Measurements from ENCODE around the gene HECW1.

DNA sequence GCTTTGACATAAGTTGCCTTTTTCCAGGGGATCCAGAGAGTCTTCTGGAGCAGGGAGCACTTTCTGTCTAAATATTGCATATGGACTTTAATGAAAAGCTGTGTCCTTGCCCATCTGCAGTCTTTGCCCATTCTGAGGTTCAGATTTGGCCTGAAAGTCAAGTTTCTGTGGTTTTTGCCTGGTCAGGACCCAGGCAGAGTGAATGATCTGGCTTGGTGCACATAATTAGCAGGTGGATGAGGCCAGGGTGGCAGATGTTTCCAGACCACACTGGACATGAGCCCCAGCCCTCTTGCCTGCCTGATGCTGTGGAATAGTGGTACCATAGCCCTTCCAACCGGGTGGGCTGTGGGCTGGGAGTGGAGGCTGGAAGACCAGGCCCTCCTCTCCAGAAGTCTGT, 11.0 kb downstream of the HECW1 start:
- TF ChIP-seq CTCF (IDR thresholded peaks at IDR 0.05) (no peak), POLR2AphosphoS5 (IDR thresholded peaks at IDR 0.05; ENCODE audit: low read depth, low read length) (no peak), REST (IDR thresholded peaks at IDR 0.05; ENCODE audit: insufficient read depth in 1 of 2, low read depth in 2 of 2, low read length in 1 of 2) (no peak), SIN3A (IDR thresholded peaks at IDR 0.05; ENCODE audit: borderline replicate concordance, insufficient read depth, low read depth, low read length) (no peak), TCF7L2 (IDR thresholded peaks at IDR 0.05; ENCODE audit: low read depth, low read length) (no peak)
